HG02588 (cell line): ENCODE measurements around the gene COQ9.

Source experiments
- ATAC-seq: cut with Tn5 transposase; IDR thresholded peaks from one replicate; pipeline ENCODE4 v1.9.1; 2021; ENCODE audit warnings: mild to moderate bottlenecking, moderate library complexity; ENCODE audit not compliant: unreplicated experiment

COQ9 gene

GRCh38 chr16:57471852-57472664 is 24.8 kb downstream of the COQ9 start:
- ATAC-seq: no peak

- no peak for ATAC-seq
These were observed 25.4 kb downstream of the COQ9 start for GRCh38 chr16:57472665-57473060.

- no peak for ATAC-seq
These were observed 26.0 kb downstream of the COQ9 start for GRCh38 chr16:57473176-57473840.

- no peak for ATAC-seq
These were observed 26.6 kb downstream of the COQ9 start for GRCh38 chr16:57473906-57474305.

- ATAC-seq: no peak
These were observed 27.7 kb downstream of the COQ9 start for GRCh38 chr16:57474671-57475661.

- peak; percentile 85 for ATAC-seq
These were observed 28.5 kb downstream of the COQ9 start for GRCh38 chr16:57475711-57476339.

GRCh38 chr16:57476546-57477410 is 29.5 kb downstream of the COQ9 start:
- ATAC-seq: no peak

- ATAC-seq: no peak
These were observed 30.4 kb downstream of the COQ9 start for GRCh38 chr16:57477531-57478202.

GRCh38 chr16:57478396-57479204 is 31.3 kb downstream of the COQ9 start:
- ATAC-seq: no peak

- no peak for ATAC-seq
These were observed 32.1 kb downstream of the COQ9 start for GRCh38 chr16:57479205-57479975.

- no peak for ATAC-seq
These were observed 32.9 kb downstream of the COQ9 start for GRCh38 chr16:57479976-57480753.

GRCh38 chr16:57480754-57481230 is 33.5 kb downstream of the COQ9 start:
- ATAC-seq: no peak

GRCh38 chr16:57481421-57481820 is 34.1 kb downstream of the COQ9 start:
- no peak for ATAC-seq

GRCh38 chr16:57482845-57483545 is 35.7 kb downstream of the COQ9 start:
- no peak for ATAC-seq

- no peak for ATAC-seq
These were observed 36.6 kb downstream of the COQ9 start for GRCh38 chr16:57483725-57484514.
